Loucy (cell line): Measurements from ENCODE around the gene IGFBP4.
"Not testable (repeated sequence)": the region's sequence is repeated elsewhere in the genome, so short reads cannot be mapped to it uniquely, and the experiment has no call there.

Source experiments
- EZH2phosphoT487 ChIP-seq: fragments of 200-600 bp; IDR thresholded peaks from 2 replicates; pipeline ENCODE4 v1.6.1; 2018; ENCODE audit warnings: antibody characterized with exemption, mild to moderate bottlenecking, moderate library complexity, borderline replicate concordance
- TF ChIP-seq, protein P1 (sequence below): fragments of 200-600 bp; sonication (generic); conservative IDR thresholded peaks from 2 replicates; pipeline ENCODE4 v1.5.1; 2014; ENCODE audit warnings: mild to moderate bottlenecking, antibody characterized with exemption, low read length

DNA sequence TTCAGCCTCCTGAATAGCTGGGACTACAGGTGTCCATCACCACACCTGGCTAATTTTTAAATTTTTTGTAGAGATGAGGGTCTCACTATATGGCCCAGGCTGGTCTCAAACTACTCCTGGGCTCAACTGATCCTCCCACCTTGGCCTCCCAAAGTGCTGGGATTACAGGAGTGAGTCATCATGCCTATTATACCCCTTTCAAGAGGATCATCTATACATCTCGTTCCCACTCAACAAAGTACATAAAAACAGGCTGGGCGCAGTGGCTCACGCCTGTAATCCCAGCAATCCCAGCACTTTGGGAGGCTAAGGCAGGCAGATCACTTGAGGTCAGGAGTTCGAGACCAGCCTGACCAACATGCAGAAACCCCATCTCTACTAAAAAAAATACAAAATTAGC lies 28.9 kb upstream of the IGFBP4 start:
- TF ChIP-seq, protein P1, sequence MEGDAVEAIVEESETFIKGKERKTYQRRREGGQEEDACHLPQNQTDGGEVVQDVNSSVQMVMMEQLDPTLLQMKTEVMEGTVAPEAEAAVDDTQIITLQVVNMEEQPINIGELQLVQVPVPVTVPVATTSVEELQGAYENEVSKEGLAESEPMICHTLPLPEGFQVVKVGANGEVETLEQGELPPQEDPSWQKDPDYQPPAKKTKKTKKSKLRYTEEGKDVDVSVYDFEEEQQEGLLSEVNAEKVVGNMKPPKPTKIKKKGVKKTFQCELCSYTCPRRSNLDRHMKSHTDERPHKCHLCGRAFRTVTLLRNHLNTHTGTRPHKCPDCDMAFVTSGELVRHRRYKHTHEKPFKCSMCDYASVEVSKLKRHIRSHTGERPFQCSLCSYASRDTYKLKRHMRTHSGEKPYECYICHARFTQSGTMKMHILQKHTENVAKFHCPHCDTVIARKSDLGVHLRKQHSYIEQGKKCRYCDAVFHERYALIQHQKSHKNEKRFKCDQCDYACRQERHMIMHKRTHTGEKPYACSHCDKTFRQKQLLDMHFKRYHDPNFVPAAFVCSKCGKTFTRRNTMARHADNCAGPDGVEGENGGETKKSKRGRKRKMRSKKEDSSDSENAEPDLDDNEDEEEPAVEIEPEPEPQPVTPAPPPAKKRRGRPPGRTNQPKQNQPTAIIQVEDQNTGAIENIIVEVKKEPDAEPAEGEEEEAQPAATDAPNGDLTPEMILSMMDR: not testable (repeated sequence)
- TF ChIP-seq EZH2phosphoT487: not testable (repeated sequence)
